ENCODE measurements around the gene SORD. TPM values are rescaled to one million over a fixed set of nuclear protein-coding genes. Genes with fewer than 3 reads are reported as not detected.
"Not testable (repeated sequence)": the region's sequence is repeated elsewhere in the genome, so short reads cannot be mapped to it uniquely, and the experiment has no call there.

SORD gene
- total RNA-seq, 2 experiments from 2014 or later: 7.1 to 7.5 TPM

- H3K9me3 Mint-ChIP-seq (ENCODE audit: insufficient read depth); H3K27me3 Mint-ChIP-seq (ENCODE audit: low read depth); ATAC-seq; H3K36me3 Mint-ChIP-seq (ENCODE audit: low read depth); H3K4me3 Mint-ChIP-seq; CTCF ChIA-PET; H3K27ac Mint-ChIP-seq; H3K4me1 Mint-ChIP-seq (ENCODE audit: low read depth); DNase-seq; POLR2A ChIA-PET: not testable (repeated sequence)
Observed at GRCh38 chr15:45079201-45079600, 56.2 kb downstream of the SORD start.

- ATAC-seq; H3K27me3 Mint-ChIP-seq (ENCODE audit: low read depth); CTCF ChIA-PET; H3K9me3 Mint-ChIP-seq (ENCODE audit: insufficient read depth); POLR2A ChIA-PET; H3K4me1 Mint-ChIP-seq (ENCODE audit: low read depth); DNase-seq; H3K4me3 Mint-ChIP-seq; H3K36me3 Mint-ChIP-seq (ENCODE audit: low read depth); H3K27ac Mint-ChIP-seq: not testable (repeated sequence)
Observed at GRCh38 chr15:45079628-45080246, 56.7 kb downstream of the SORD start.

DNA sequence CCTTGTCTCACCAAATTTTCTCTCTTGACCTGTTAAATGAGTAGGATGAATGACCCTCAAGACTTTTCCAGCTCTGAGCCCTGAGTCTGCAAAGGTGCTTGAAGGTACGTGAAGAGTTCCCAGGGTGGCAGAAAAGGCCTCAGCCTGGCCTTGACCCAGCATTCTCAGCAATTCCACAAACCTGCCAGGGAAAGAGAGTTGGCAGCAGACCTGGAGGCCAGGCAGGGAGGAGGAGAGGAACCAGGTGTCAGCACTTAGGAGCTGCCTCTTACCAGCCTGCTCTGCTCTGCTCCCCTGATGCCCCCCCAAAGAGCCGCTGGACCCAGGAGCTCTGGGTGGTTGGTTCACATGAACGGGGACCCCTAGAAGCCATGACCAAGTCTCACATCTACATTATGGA, 57.6 kb downstream of the SORD start:
- DNase-seq; POLR2A ChIA-PET; ATAC-seq; H3K4me3 Mint-ChIP-seq; H3K36me3 Mint-ChIP-seq (ENCODE audit: low read depth); H3K4me1 Mint-ChIP-seq (ENCODE audit: low read depth); H3K27ac Mint-ChIP-seq; H3K9me3 Mint-ChIP-seq (ENCODE audit: insufficient read depth): not testable (repeated sequence)
- CTCF ChIA-PET: interaction anchor here (1.2 kb wide), 1 partner anchor 37 kb away, joined by 4 read pairs; no protein-coding TSS in a partner anchor
- H3K27me3 Mint-ChIP-seq (ENCODE audit: low read depth): peaks cover 13% of the 10 kb centered on the region

DNA sequence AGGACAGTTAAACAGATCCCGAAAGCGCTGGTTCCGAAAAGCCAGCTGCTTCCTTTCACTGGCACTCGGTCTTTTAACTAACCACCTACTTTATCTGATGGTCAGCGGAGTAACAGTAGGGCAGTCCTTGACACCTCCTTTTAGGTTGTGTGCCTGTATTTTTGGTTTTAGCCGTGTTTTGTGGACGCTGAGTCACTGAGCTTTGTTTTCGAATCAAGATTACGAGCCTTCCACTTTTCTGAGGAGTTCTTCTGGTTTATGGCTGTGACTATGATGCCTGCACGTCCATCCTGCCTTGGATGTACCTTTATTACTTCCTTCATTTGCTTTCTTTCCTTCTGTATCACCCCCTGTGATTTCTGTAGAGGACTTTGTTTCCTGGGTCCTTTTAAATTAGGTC, 59.4 kb downstream of the SORD start:
- H3K9me3 Mint-ChIP-seq (ENCODE audit: insufficient read depth); H3K36me3 Mint-ChIP-seq (ENCODE audit: low read depth); ATAC-seq; H3K4me1 Mint-ChIP-seq (ENCODE audit: low read depth); DNase-seq; POLR2A ChIA-PET; H3K4me3 Mint-ChIP-seq; H3K27ac Mint-ChIP-seq: not testable (repeated sequence)
- CTCF ChIA-PET: interaction anchor here (0.8 kb wide), 1 partner anchor 46 kb away, joined by 3 read pairs; no protein-coding TSS in a partner anchor
- H3K27me3 Mint-ChIP-seq (ENCODE audit: low read depth): peaks cover 13% of the 10 kb centered on the region

DNA sequence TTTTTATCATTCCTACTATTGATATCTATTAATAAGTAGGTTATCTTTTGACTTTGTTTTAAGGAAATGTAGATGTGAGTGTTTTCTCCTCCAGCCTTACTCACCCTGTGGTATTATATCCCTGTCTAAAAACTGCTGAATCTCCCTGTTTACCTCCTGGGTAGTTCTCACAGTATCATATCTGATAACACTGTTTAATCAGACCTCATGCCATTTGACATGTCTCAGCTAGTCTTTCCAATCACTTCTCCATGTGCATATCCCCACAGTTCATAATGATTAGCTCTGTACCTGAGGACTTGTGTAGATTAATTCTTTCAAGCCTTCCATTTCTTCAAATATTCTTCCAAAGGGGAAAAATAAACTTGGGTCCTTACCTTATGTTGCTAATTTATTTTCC, 60.2 kb downstream of the SORD start:
- no peak for ATAC-seq
- H3K36me3 Mint-ChIP-seq (ENCODE audit: low read depth): no peaks in the 10 kb centered on the region

DNA sequence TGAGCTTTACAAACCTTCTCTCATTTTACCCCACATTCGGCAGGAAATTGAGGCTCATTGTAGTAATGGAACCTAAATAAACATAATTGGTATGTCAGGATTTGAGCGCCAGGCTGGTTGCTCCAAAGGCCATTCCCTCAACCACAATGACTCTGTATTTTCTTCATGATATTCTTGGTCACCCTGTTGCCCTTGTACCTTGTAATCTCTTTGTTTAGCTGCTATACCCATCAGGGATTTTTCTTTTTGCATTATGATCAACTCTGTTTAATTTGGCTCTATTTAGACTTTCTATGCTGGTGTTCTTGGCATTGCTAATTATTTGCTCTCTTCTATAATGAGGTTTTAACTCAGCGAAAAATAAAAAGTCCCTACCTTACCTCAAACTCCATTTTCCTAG, 61.2 kb downstream of the SORD start:
- Mint-ChIP-seq H3K4me1 (ENCODE audit: low read depth) (no peaks in the 10 kb centered on the region), H3K9me3 (ENCODE audit: insufficient read depth) (no peaks in the 10 kb centered on the region), H3K36me3 (ENCODE audit: low read depth) (no peaks in the 10 kb centered on the region), H3K27ac (no peak overlapping the region), H3K27me3 (ENCODE audit: low read depth) (peaks cover 15% of the 10 kb centered on the region), H3K4me3 (no peak overlapping the region)
- POLR2A ChIA-PET: no interaction called here
- CTCF ChIA-PET: no interaction called here
- ATAC-seq (no peak), DNase-seq (no peak)

More for the DNA sequence above, 60.2 kb downstream of the SORD start:
- ChIA-PET POLR2A (no interaction called here), CTCF (interaction anchor here (0.8 kb wide), 1 partner anchor 47 kb away, joined by 3 read pairs; no protein-coding TSS in a partner anchor)
- Mint-ChIP-seq H3K27me3 (ENCODE audit: low read depth) (peaks cover 15% of the 10 kb centered on the region), H3K27ac (no peak overlapping the region), H3K9me3 (ENCODE audit: insufficient read depth) (no peaks in the 10 kb centered on the region), H3K4me3 (no peak overlapping the region), H3K4me1 (ENCODE audit: low read depth) (no peaks in the 10 kb centered on the region)
- no peak for DNase-seq

DNA sequence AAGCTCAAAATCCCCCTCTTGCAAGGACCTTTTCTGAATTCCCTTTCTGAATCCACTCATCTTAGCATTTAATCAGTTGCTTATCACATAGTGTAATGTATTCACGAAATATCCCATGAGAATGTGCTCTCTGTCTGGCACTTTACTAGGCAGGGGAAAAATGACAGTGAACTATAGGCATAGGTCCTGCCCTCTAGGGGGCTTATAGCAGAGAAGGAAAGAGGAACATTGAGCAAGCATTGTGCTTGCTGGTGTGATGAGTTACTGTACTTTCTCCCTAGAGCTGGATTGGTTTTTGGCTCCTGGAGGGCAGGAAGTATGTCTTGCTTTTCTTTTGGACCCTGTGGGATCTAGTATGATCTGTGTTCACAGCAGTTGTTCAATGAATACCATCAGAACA, 64.5 kb downstream of the SORD start:
- Mint-ChIP-seq H3K9me3 (ENCODE audit: insufficient read depth) (no peaks in the 10 kb centered on the region), H3K27ac (no peak overlapping the region), H3K4me1 (ENCODE audit: low read depth) (no peaks in the 10 kb centered on the region), H3K27me3 (ENCODE audit: low read depth) (peaks cover 33% of the 10 kb centered on the region), H3K4me3 (no peak overlapping the region), H3K36me3 (ENCODE audit: low read depth) (no peaks in the 10 kb centered on the region)
- DNase-seq (no peak), ATAC-seq (no peak)
- ChIA-PET CTCF (interaction anchor here (2.2 kb wide), 1 partner anchor 31 kb away, joined by 8 read pairs; no protein-coding TSS in a partner anchor), POLR2A (no interaction called here)

DNA sequence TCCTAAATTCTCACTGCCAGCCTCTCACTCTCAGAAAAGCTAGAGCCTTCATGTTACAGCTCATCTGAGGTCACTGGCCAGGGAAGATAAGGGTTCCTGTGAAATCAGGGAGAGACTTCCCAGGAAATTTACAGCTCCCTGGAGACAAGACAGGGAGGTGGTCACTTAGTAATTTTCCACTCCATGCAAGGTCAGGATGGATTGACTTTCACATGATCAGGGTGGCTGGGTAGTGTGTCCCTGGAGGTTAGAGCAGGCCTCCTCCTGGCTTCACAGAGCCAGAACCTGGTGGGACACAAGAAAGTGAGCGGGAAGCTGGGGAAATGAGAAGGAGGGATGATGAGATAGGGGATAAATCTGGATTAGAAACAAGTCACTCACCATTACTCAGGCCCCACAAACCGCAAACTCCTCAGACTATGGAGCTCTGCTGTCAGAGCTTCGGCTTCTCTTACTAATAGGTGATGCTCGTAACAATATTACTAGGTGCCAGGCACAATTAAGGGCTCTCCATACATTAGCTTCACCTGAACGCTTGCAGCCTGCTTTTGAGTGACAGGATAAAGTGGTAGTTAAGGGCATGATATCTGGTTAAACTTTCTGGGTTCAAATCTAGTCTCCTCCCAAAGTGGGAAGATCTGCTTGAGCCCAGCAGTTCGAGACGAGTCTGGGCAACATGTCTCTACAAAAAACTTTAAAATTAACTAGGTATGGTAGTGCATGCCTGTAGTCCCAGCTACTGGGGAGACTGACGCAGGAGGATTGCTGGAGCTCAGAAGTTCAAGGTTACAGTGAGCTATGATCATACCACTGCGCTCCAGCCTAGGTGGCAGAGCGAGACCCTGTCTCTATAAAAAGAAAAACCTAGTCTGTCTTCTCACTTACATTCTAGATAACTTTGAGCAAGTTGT, 66.1 kb downstream of the SORD start:
- Mint-ChIP-seq H3K4me3 (no peak overlapping the region), H3K4me1 (ENCODE audit: low read depth) (no peaks in the 10 kb centered on the region)
- ATAC-seq: no peak

DNA sequence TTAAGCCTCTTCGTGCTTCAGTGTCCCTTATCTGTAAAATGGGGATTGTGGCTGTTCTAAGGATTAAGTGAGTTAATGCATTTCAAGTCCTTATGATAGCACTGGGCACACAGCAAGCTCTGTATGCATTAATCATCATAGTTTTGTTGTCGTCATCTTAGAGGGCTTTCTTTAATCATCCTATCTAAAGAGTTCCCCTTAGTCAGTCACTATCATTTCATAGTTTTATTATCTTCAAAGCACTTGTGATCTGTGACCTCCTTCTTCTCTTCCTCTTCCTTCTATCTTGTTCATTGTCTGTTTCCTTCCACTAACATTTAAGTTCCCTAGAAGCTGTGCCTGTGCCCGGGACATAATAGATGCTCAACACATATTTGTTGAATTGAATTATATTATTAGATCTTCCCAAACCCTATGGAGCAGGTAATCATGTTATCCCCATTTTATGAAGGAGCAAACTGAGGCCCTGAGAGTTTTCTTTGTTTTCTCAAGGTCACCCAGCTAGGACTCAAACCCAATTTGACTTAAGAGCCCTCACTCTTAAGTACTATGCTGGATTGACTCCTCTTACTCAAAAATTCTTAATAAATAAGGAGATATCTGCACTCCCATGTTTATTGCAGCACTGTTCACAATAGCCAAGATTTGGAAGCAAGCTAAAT, 66.8 kb downstream of the SORD start:
- CTCF ChIA-PET: interaction anchor here (0.7 to 1.5 kb wide), 2 partner anchors 28 to 57 kb away, joined by 3 to 5 read pairs; no protein-coding TSS in a partner anchor
- no peak overlapping the region for H3K27ac Mint-ChIP-seq

More for the DNA sequence above, 66.1 kb downstream of the SORD start:
- CTCF ChIA-PET: interaction anchor here (1.5 kb wide), 1 partner anchor 29 kb away, joined by 5 read pairs; no protein-coding TSS in a partner anchor
- H3K27ac Mint-ChIP-seq: no peak overlapping the region
- no peaks in the 10 kb centered on the region for H3K36me3 Mint-ChIP-seq (ENCODE audit: low read depth)
- POLR2A ChIA-PET: no interaction called here
- H3K9me3 Mint-ChIP-seq (ENCODE audit: insufficient read depth): no peaks in the 10 kb centered on the region
- peaks cover 28% of the 10 kb centered on the region for H3K27me3 Mint-ChIP-seq (ENCODE audit: low read depth)
- DNase-seq: no peak

GRCh38 chr15:45091161-45091560, 68.2 kb downstream of the SORD start:
- DNase-seq (no peak), ATAC-seq (no peak)
- Mint-ChIP-seq H3K4me1 (ENCODE audit: low read depth) (no peaks in the 10 kb centered on the region), H3K36me3 (ENCODE audit: low read depth) (no peaks in the 10 kb centered on the region), H3K4me3 (no peak overlapping the region), H3K27ac (no peak overlapping the region), H3K9me3 (ENCODE audit: insufficient read depth) (no peaks in the 10 kb centered on the region), H3K27me3 (ENCODE audit: low read depth) (peaks cover 20% of the 10 kb centered on the region)
- CTCF ChIA-PET: no interaction called here
- POLR2A ChIA-PET: no interaction called here

More for the DNA sequence above, 66.8 kb downstream of the SORD start:
- ATAC-seq: no peak
- Mint-ChIP-seq H3K4me1 (ENCODE audit: low read depth) (no peaks in the 10 kb centered on the region), H3K9me3 (ENCODE audit: insufficient read depth) (no peaks in the 10 kb centered on the region), H3K36me3 (ENCODE audit: low read depth) (no peaks in the 10 kb centered on the region), H3K27me3 (ENCODE audit: low read depth) (peaks cover 25% of the 10 kb centered on the region), H3K4me3 (no peak overlapping the region)
- POLR2A ChIA-PET: no interaction called here
- no peak for DNase-seq

GRCh38 chr15:45091576-45091975, 68.6 kb downstream of the SORD start:
- ChIA-PET POLR2A (no interaction called here), CTCF (no interaction called here)
- DNase-seq (no peak), ATAC-seq (no peak)
- Mint-ChIP-seq H3K36me3 (ENCODE audit: low read depth) (no peaks in the 10 kb centered on the region), H3K4me3 (no peak overlapping the region), H3K9me3 (ENCODE audit: insufficient read depth) (no peaks in the 10 kb centered on the region), H3K27me3 (ENCODE audit: low read depth) (peaks cover 20% of the 10 kb centered on the region), H3K27ac (no peak overlapping the region), H3K4me1 (ENCODE audit: low read depth) (no peaks in the 10 kb centered on the region)

DNA sequence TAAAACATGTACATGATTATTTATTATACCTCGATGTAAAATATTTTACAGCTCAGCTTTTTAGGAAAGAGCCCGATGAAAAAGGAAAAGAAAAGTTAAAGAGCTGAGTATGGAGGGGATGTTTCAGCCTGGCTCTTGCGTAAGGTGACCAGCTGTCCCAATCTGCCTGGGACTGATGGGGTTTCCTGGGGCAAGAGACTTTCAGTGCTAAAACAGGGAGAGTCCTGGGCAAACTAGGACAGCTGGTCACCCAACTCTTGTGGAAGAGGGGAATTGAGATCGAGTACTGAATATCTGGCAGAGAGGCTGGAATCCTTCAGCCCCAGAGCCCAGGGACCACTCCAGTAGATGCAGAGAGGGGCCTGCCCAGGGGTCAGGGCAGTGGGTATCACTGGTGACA, 70.0 kb downstream of the SORD start:
- no peaks in the 10 kb centered on the region for H3K9me3 Mint-ChIP-seq (ENCODE audit: insufficient read depth)

More for the DNA sequence above, 70.0 kb downstream of the SORD start:
- Mint-ChIP-seq H3K27ac (no peak overlapping the region), H3K4me3 (no peak overlapping the region), H3K4me1 (ENCODE audit: low read depth) (no peaks in the 10 kb centered on the region), H3K27me3 (ENCODE audit: low read depth) (peaks cover 19% of the 10 kb centered on the region), H3K36me3 (ENCODE audit: low read depth) (no peaks in the 10 kb centered on the region)
- ChIA-PET CTCF (interaction anchor here (2.1 kb wide), 1 partner anchor 25 kb away, joined by 12 read pairs; no protein-coding TSS in a partner anchor), POLR2A (no interaction called here)
- DNase-seq (no peak), ATAC-seq (no peak)
